Fibroblast of villous mesenchyme (primary cell): ENCODE results near the gene AMIGO1. TPM values are rescaled to one million over a fixed set of nuclear protein-coding genes. Genes with fewer than 3 reads are reported as not detected.

ENCODE experiments used
- DNase-seq: peaks from one replicate; pipeline ENCODE4 v3.0.0-alpha.2; 2010; ENCODE audit warnings: low read depth
- H3K4me3 ChIP-seq: 2 replicates; pipeline ENCODE4 v1.5.1; 2011; ENCODE audit warnings: low read depth, mild to moderate bottlenecking, low read length
- CTCF ChIP-seq: IDR thresholded peaks from 2 replicates; pipeline ENCODE4 v1.5.1; 2012; ENCODE audit warnings: low read depth, mild to moderate bottlenecking, low read length; ENCODE audit not compliant: insufficient read depth
- total RNA-seq: library from RNA; depleted of rRNA; stranded (reverse); fragments of >200 nt; gene quantifications from 2 replicates; pipeline ENCODE4 v1.2.3, GENCODE V29; 2012

The AMIGO1 gene
- total RNA-seq, 1 donor: 3.5 TPM

GRCh38 chr1:109531826-109532364 is 22.4 kb upstream of the AMIGO1 start:
- DNase-seq: no peak

GRCh38 chr1:109531380-109531779 is 21.9 kb upstream of the AMIGO1 start:
- no peak overlapping the region for H3K4me3 ChIP-seq
- no peak for TF ChIP-seq CTCF
- DNase-seq: no peak

More at GRCh38 chr1:109531826-109532364, 22.4 kb upstream of the AMIGO1 start:
- TF ChIP-seq CTCF: no peak
- H3K4me3 ChIP-seq: no peak overlapping the region

GRCh38 chr1:109530457-109531087 is 21.0 kb upstream of the AMIGO1 start:
- no peak for TF ChIP-seq CTCF
- no peak overlapping the region for H3K4me3 ChIP-seq
- DNase-seq: no peak

GRCh38 chr1:109529881-109530456 is 20.4 kb upstream of the AMIGO1 start:
- H3K4me3 ChIP-seq: no peak overlapping the region
- DNase-seq: no peak
- no peak for TF ChIP-seq CTCF

GRCh38 chr1:109528712-109529111 is 19.2 kb upstream of the AMIGO1 start:
- no peak overlapping the region for H3K4me3 ChIP-seq
- no peak for DNase-seq
- TF ChIP-seq CTCF: no peak

- no peak for DNase-seq
- TF ChIP-seq CTCF: no peak
Measured at GRCh38 chr1:109527846-109528695, 18.5 kb upstream of the AMIGO1 start.

More at GRCh38 chr1:109527846-109528695, 18.5 kb upstream of the AMIGO1 start:
- no peak overlapping the region for H3K4me3 ChIP-seq
